ENCODE data around the gene KDM4E.
"Not testable (repeated sequence)": the region's sequence is repeated elsewhere in the genome, so short reads cannot be mapped to it uniquely, and the experiment has no call there.

Gene KDM4E

DNA sequence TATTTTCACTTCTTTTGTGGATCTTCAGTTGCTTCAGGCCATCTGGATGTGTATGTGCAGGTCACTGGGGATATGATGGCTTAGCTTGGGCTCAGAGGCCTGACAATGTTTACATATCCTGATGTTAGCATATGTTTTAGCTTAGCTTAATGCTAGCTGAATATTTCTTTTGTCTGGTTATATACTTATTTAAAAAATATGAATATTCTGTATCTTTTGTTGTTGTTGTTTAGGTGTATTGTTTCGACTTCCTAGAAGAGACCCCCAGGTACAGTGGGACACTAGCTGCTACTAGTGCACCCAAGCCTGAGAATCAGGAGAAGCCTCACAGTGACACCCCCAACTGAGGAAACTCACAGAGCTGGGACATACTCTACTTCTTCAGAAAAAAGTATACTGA is at the start of gene KDM4E:
Gene KDM4E (plus strand): TSS at position 301 of the 400 bp plus-strand sequence. CDS start 300 bp downstream, outside the sequence.
- no peak for DNase-seq (ENCODE audit: low read depth)

GRCh38 chr11:94975599-94975998 is 49.5 kb upstream of the KDM4E start:
- no peak for DNase-seq (ENCODE audit: low read depth)

GRCh38 chr11:94987378-94987777 is 37.7 kb upstream of the KDM4E start:
- no peak for DNase-seq (ENCODE audit: low read depth)

GRCh38 chr11:94988748-94989147 is 36.3 kb upstream of the KDM4E start:
- no peak for DNase-seq (ENCODE audit: low read depth)

DNA sequence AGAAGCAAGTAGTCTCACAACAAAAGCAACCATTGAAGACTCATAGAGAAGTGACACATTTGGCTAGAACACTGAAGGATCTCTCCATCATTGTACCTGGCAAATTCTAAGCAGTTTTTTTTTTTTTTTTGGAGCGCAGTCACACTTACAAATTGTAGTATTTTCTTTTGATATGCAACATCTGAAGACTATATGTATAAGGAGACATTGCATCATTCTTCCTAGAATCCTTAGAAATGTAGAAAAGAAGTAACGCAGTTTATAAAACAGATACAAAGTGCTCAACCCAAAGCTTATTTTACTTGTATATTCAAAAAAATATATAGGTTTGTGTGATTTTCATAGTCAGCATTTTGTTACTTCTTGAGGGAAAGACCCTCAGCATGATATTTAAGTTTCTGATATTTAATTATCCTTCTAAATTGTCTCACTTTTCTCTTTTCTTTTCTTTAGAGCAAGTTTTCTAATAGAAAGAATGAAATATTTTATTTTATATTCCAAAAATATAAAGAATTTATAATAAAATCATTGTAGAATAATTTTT is 31.6 kb upstream of the KDM4E start:
- DNase-seq (ENCODE audit: low read depth) = no peak

GRCh38 chr11:94997437-94997836 is 27.6 kb upstream of the KDM4E start:
- DNase-seq (ENCODE audit: low read depth) = no peak

- no peak for DNase-seq (ENCODE audit: low read depth)
Observed at GRCh38 chr11:94998285-94998684, 26.8 kb upstream of the KDM4E start.

- DNase-seq (ENCODE audit: low read depth) = no peak
Observed at GRCh38 chr11:95003716-95004115, 21.3 kb upstream of the KDM4E start.

GRCh38 chr11:95005642-95006041 is 19.4 kb upstream of the KDM4E start:
- no peak for DNase-seq (ENCODE audit: low read depth)

GRCh38 chr11:95011376-95011775 is 13.7 kb upstream of the KDM4E start:
- DNase-seq (ENCODE audit: low read depth) = no peak

DNA sequence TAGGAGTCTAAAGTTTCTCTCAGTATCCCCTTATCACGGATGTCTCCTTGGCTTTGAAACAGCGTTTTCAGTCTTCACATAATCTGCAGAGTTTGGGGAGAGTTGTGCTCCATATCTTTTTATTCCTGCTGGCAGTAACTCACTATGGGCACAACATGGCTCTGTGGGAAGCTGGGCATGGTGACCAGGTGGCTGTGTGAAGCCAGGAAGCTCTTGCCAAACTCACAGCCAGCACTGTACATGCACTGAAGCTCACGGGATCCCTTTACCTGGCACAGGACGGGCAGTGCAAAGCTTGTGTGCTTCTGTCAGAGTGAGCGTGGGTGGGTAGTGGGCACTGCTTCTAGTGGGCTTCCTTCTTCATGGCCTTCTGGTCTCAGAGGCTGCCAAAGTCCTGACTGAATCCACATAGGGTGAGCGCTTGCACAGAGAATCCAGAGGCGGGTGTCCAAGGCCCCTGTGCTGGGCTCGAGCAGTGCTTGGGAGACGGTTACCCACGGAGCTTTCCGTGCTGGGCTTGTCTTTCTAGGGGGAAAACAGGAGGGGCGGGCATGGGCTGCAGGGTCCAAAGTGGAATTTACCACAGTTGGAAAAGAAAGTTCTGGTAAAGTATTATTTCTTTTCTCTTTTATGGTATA is 10.8 kb upstream of the KDM4E start:
- no peak for DNase-seq (ENCODE audit: low read depth)

GRCh38 chr11:95016139-95016538 is 8.9 kb upstream of the KDM4E start:
- DNase-seq (ENCODE audit: low read depth) = no peak

DNA sequence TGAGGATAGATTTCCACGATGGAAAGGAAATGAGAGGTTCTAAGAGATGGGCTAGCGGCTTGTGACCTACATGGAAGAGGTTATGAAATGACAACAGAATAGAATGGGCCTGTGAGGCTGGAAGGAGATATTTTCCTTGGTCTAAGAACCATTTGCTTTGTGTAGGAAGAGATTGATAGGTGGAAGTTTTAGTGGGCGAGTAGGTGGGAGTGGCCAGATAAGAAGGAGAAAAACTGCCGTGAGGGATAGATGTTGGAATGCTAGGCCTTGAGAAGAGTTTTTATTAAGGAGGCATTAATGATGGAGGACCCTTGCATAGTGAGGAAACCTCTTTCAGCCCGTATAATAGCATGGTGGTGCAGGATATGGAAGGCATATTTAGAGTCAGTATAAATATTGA is 3.6 kb upstream of the KDM4E start:
- not testable (repeated sequence) for DNase-seq (ENCODE audit: low read depth)

DNA sequence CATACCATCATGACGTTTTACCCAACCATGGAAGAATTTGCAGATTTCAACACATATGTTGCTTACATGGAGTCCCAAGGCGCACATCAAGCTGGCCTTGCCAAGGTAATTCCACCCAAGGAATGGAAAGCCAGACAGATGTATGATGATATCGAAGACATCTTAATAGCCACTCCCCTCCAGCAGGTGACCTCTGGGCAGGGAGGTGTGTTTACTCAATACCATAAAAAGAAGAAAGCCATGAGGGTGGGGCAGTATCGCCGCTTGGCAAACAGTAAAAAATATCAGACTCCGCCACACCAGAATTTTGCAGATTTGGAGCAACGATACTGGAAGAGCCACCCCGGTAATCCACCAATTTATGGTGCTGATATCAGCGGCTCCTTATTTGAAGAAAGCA is 536 bp downstream of the KDM4E start:
- DNase-seq (ENCODE audit: low read depth) = not testable (repeated sequence)

GRCh38 chr11:95028357-95028756 is 3.3 kb downstream of the KDM4E start:
- no peak for DNase-seq (ENCODE audit: low read depth)

- DNase-seq (ENCODE audit: low read depth) = no peak
Observed at GRCh38 chr11:95033051-95033450, 8.0 kb downstream of the KDM4E start.

GRCh38 chr11:95035316-95035715 is 10.3 kb downstream of the KDM4E start:
- no peak for DNase-seq (ENCODE audit: low read depth)

DNA sequence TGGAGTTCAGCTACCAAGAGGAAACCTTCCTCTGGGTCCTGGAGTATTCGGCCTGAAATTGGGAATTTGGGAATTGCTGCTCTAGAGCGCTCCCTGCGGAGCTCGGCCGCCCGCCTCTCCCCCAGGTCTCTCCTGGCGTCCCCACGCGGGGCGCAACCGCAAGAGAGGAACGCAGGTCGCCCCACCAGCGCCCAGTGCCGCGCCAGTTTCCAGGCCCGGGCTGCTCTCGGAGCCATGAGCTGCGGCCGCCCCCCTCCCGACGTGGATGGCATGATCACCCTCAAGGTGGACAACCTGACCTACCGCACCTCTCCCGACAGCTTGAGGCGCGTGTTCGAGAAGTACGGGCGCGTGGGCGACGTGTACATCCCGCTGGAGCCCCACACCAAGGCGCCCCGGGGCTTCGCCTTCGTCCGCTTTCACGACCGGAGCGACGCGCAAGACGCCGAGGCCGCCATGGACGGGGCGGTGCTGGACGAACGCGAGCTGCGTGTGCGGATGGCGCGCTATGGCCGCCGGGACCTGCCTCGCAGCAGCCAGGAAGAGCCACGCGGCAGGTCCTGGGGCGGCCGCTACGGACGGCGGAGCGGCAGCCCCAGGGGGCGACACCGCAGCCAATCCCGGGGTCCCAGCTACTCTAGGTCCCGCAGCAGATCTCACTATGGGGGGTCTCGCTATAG is 12.4 kb downstream of the KDM4E start:
- not testable (repeated sequence) for DNase-seq (ENCODE audit: low read depth)

DNA sequence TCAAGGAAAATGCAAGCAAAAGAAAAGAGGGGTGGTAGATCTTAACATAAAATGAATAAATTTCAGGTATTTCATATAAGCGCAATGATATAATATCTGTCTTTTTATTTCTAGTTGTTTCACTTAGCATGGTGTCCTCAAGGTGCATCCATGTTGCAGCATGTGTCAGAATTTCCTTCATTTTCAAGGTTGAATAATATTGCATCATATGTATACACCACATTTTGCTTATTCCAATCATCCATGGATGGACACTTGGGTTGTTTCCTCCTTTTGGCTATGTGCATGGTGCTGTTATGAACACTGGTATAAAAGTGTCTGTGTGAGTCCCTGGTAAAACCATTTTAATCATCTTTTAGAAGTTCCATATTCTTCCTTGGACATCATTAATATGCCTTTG is 17.2 kb downstream of the KDM4E start:
- DNase-seq (ENCODE audit: low read depth) = no peak

- no peak for DNase-seq (ENCODE audit: low read depth)
Observed at GRCh38 chr11:95042906-95043305, 17.8 kb downstream of the KDM4E start.

DNA sequence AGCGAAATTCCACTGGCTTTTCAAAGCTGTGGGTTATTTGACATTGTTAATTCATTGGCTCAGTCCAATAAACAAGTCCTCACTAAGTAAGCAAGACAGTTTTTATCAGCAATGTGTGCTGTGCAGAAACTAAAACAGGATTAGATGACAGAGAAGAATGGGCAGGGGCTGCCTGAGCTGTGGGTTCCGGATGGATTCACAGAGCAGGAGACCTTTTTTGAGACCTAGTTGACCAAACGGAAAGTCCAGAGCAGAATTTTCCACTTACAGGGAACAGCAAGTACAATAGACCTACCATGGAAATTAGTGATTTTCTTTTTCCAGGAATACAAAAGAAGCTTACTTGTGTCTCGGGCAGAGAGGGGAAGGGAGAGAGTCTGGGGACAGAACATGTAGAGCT is 19.0 kb downstream of the KDM4E start:
- DNase-seq (ENCODE audit: low read depth) = no peak

- DNase-seq (ENCODE audit: low read depth) = no peak
Observed at GRCh38 chr11:95045812-95046211, 20.8 kb downstream of the KDM4E start.

GRCh38 chr11:95049122-95049521 is 24.1 kb downstream of the KDM4E start, which contains the start of gene KDM4F:
KDM4F (plus strand) TSS chr11:95049422.
- DNase-seq (ENCODE audit: low read depth) = not testable (repeated sequence)
